ENCODE measurements around the gene LTBP1.

GRCh38 chr2:33134791-33135560 is 188.2 kb downstream of the LTBP1 start:
- no peak for TF ChIP-seq CTCF (IDR thresholded peaks at IDR 0.05; ENCODE audit: insufficient read depth, low read depth, low read length)
- no peak for TF ChIP-seq EZH2 (IDR thresholded peaks at IDR 0.05; ENCODE audit: insufficient read depth, low read length)

Measured in astrocyte (in vitro differentiated cells and primary cell).